A673 (cell line): ENCODE results near the gene PHF21B. TPM values are rescaled to one million over a fixed set of nuclear protein-coding genes. Genes with fewer than 3 reads are reported as not detected.

Experiments
- BruUV-seq: library from RNA; stranded (reverse); fragments of 400-500 nt; replicated peaks from 2 replicates; lab custom pipeline; 2021; lab: Mats Ljungman, UMichigan
- CTCF ChIA-PET: fragments of 300-600 bp; sonication (Branson Sonifier 250); formaldehyde crosslinking; loops from one replicate; lab custom pipeline; 2022; ENCODE audit warnings: antibody characterized with exemption; lab: Charles Lee
- POLR2A ChIA-PET: fragments of 300-600 bp; sonication (Branson Sonifier 250); formaldehyde crosslinking; loops from one replicate; lab custom pipeline; 2022; ENCODE audit warnings: antibody characterized with exemption; ENCODE audit not compliant: low non-redundant PET; lab: Charles Lee
- DNase-seq: peaks from one replicate; pipeline ENCODE4 v3.0.0-alpha.2; 2015; ENCODE audit warnings: low spot score
- H3K27ac ChIP-seq: fragments of 200-600 bp; sonication (generic); 2 replicates; pipeline ENCODE4 v1.5.1; 2016; ENCODE audit warnings: mixed run types, low read depth, mild to moderate bottlenecking, mixed read lengths, antibody characterized with exemption, low read length; ENCODE audit not compliant: poor library complexity, severe bottlenecking
- H3K27me3 ChIP-seq: fragments of 200-600 bp; sonication (generic); replicated peaks from 2 replicates; pipeline ENCODE4 v1.6.1; 2017; ENCODE audit warnings: mixed run types, low read depth, mild to moderate bottlenecking, mixed read lengths, antibody characterized with exemption, low read length; ENCODE audit not compliant: insufficient read depth, poor library complexity
- H3K36me3 ChIP-seq: fragments of 200-600 bp; sonication (generic); 2 replicates; pipeline ENCODE4 v1.6.1; 2016; ENCODE audit warnings: mixed run types, mild to moderate bottlenecking, mixed read lengths, antibody characterized with exemption, low read length; ENCODE audit not compliant: insufficient read depth, poor library complexity, severe bottlenecking
- H3K4me1 ChIP-seq: fragments of 200-600 bp; sonication (generic); 2 replicates; pipeline ENCODE4 v1.6.1; 2017; ENCODE audit warnings: mixed run types, mild to moderate bottlenecking, mixed read lengths, antibody characterized with exemption, low read length; ENCODE audit not compliant: insufficient read depth, poor library complexity, severe bottlenecking
- H3K4me3 ChIP-seq: fragments of 200-600 bp; sonication (generic); 2 replicates; pipeline ENCODE4 v1.5.1; 2016; ENCODE audit warnings: low read depth, mixed run types, mild to moderate bottlenecking, mixed read lengths, low read length; ENCODE audit not compliant: poor library complexity, severe bottlenecking
- H3K9me3 ChIP-seq: fragments of 200-600 bp; sonication (generic); 2 replicates; pipeline ENCODE4 v1.6.1; 2016; ENCODE audit warnings: mixed run types, low read depth, mild to moderate bottlenecking, mixed read lengths, antibody characterized with exemption, low read length; ENCODE audit not compliant: poor library complexity, severe bottlenecking
- CTCF ChIP-seq: fragments of 300-800, 200-600 bp; sonication (generic); conservative IDR thresholded peaks from 2 replicates; pipeline ENCODE4 v1.5.1; 2017; ENCODE audit warnings: low read depth, mild to moderate bottlenecking, antibody characterized with exemption, low read length, moderate library complexity, mixed read lengths
- EZH2 ChIP-seq: fragments of 200-600 bp; sonication (generic); IDR thresholded peaks from 2 replicates; pipeline ENCODE4 v1.6.1; 2017; ENCODE audit warnings: borderline replicate concordance, low read depth, mild to moderate bottlenecking, mixed read lengths, antibody characterized with exemption, low read length; ENCODE audit not compliant: poor library complexity, severe bottlenecking
- intact Hi-C: fragments of 100-400 bp; cut with micrococcal nuclease; formaldehyde crosslinking; loops from one replicate; pipeline ENCODE4 v1.10.0; 2022; ENCODE audit not compliant: unreplicated experiment
- total RNA-seq: library from RNA; stranded (reverse); gene quantifications from 2 replicates; pipeline ENCODE4 v1.2.3, GENCODE V29; 2021

Gene PHF21B
- total RNA-seq, 1 experiment from 2014 or later, result 13.2 TPM

- CTCF ChIA-PET, result no interaction called here
- no peak overlapping the region for H3K4me3 ChIP-seq
- TF ChIP-seq EZH2, result no peak
- no peak for TF ChIP-seq CTCF
Measured at GRCh38 chr22:44891293-44891747, 118.5 kb downstream of the PHF21B start.

GRCh38 chr22:44890416-44891292 is 119.2 kb downstream of the PHF21B start:
- TF ChIP-seq EZH2, result no peak
- Histone ChIP-seq H3K36me3 (no peaks in the 10 kb centered on the region), H3K9me3 (no peaks in the 10 kb centered on the region), H3K4me3 (no peak overlapping the region), H3K27me3 (no peaks in the 10 kb centered on the region), H3K27ac (no peak overlapping the region), H3K4me1 (no peaks in the 10 kb centered on the region)
- ChIA-PET POLR2A (no interaction called here), CTCF (no interaction called here)
- no TSS peak for BruUV-seq
- DNase-seq, result no peak
- intact Hi-C loops, result no loop called here

More at GRCh38 chr22:44891293-44891747, 118.5 kb downstream of the PHF21B start:
- no peak for DNase-seq
- no peak overlapping the region for H3K27ac ChIP-seq
- no peaks in the 10 kb centered on the region for H3K4me1 ChIP-seq
- BruUV-seq, result no TSS peak
- intact Hi-C loops, result no loop called here
- POLR2A ChIA-PET, result no interaction called here
- H3K27me3 ChIP-seq, result no peaks in the 10 kb centered on the region
- H3K36me3 ChIP-seq, result no peaks in the 10 kb centered on the region
- no peaks in the 10 kb centered on the region for H3K9me3 ChIP-seq

- Histone ChIP-seq H3K36me3 (no peaks in the 10 kb centered on the region), H3K27me3 (no peaks in the 10 kb centered on the region), H3K27ac (no peak overlapping the region), H3K4me1 (no peaks in the 10 kb centered on the region), H3K4me3 (no peak overlapping the region), H3K9me3 (no peaks in the 10 kb centered on the region)
- TF ChIP-seq EZH2 (no peak), CTCF (no peak)
- intact Hi-C loops, result no loop called here
- CTCF ChIA-PET, result no interaction called here
- POLR2A ChIA-PET, result no interaction called here
- peak; percentile 38 for DNase-seq
- no TSS peak for BruUV-seq
Measured at GRCh38 chr22:44889255-44889878, 120.4 kb downstream of the PHF21B start.
